ENCODE measurements around the gene PCDH11Y.
"Not testable (repeated sequence)": the region's sequence is repeated elsewhere in the genome, so short reads cannot be mapped to it uniquely, and the experiment has no call there.

- not testable (repeated sequence) for TF ChIP-seq CTCF, POLR2A (IDR thresholded peaks at IDR 0.05)
These were observed 776.4 kb downstream of the PCDH11Y start for GRCh38 chrY:5776485-5776884.

Measured in body of pancreas (tissue), 4 donors.